GM19240 (cell line): ENCODE data around the gene BDKRB2.
"Not testable (repeated sequence)": the region's sequence is repeated elsewhere in the genome, so short reads cannot be mapped to it uniquely, and the experiment has no call there.

Experiments used
- DNase-seq: peaks from one replicate; pipeline ENCODE4 v3.0.0; 2011; ENCODE audit warnings: low spot score; ENCODE audit not compliant: insufficient read length

BDKRB2 gene

DNA sequence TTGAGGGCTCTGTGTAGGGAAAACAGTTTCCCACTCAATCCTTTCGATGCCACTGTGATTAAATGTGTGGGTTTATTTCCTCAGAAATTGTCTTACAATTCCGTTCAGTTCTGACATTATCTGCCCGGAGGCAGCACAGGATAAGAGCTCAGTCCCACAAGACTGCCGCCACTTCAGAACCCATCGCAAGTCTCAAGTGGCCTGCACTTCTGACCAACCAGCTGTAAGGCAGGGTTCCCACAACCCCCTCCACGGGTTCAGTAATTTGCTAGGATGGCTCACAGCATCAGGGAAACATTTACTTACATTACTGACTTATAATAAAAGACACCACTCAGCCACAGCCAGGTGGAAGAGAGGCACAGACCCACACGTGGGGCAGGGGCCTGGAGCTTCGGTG lies 17.2 kb downstream of the BDKRB2 start:
- no peak for DNase-seq

DNA sequence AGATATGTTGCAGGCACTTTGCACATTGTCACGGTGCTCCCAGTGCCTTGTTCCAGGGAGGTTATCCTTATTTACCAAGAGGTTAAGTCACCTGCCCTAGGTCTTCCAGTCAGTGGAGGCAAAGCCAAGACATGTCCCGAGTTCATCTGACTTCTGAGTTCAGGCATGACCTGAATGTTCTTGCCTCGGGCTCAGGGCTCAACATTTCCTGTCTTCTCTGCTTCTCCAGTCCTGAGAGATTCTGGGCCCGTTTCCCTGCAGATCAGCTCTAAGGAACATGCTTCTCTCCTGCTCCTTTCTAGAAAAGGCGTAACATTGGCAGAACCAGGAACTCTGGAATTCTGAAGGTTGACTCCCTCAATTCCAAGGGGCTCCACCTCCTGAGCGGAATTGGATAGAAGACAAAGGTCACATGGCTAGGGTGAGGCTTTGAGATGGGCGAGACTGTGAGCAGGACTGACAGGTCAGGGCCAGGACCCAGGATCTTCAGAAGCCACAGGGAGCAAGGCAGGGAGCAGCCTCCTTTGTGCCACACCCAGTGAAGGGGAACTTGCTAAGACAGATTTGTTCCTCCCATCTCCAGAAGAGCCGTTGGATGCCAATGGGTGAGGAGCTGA lies 19.9 kb downstream of the BDKRB2 start:
- no peak for DNase-seq

DNA sequence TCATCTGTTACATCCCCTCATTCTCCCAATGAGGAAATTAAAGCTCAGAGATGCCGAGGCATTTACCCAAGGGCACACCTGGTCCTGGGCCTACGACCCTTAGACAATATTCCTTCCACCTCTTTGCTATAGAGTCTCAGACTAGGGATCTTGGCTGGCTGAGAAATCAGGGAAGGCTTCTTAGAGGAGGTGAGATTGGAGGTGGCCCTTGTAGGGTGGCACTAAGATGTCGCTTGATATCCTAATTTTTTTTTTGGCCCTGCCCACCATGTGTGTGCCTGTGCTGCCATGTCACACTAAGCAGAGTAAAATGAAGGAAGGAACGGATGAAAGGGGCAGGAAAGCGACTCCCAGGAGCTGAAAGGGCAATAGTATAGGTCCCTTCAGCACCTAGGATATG lies 20.6 kb downstream of the BDKRB2 start:
- no peak for DNase-seq

DNA sequence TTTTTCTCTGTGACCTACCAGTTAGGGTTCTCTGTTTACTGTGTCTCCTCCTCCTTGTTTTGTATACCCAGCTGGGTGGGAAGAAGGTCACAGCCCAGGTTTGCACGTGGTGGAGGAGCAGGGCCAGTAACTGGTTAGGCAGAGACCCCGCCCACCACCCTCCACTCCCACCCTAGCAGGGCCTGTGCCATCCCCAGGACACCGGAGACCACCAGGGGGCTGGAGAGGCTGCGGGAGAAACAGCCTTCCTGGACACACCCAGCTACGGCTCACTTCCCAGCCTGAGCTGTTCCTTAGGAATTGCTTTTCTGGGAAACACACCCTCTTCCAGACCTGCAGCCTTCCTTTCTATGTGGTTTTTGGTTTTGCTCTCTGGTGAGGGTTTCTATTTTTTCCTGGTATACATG lies 21.1 kb downstream of the BDKRB2 start:
- DNase-seq, result no peak

DNA sequence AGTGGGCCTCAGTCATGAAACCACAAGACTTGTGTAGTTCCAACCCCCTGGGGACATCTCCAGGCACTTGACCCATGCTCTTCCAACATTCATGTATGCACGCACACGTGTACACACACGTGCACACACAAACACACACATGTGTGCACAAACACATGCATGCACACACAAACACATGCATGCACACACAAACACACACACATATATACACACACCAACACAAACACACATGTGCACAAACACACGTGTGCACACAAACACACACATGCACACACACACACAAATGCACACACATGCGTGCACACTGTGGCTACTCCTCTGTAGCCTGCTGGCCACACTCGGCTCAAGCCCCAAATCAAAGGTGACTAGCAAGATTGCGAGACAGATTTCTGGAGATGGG lies 22.8 kb downstream of the BDKRB2 start:
- DNase-seq, result no peak

DNA sequence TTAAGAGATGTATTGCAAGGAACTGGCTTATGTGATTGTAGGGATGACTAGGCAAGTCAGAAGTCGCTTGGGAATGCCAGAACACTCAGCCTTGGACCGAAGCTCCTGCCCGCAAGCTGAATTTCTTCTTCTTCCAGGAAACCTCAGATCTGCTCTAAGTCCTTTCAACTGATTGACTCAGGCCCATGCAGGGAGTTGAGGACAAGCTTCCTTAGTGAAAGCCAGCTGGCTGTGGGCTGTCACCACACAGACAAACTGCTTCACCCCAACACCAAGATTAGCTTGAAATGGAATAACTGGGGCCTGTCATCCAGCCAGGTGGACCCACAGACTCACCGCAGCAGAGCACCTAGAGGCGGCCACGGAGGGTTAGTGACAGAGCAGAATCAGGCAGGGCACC lies 24.7 kb downstream of the BDKRB2 start:
- DNase-seq, result no peak

DNA sequence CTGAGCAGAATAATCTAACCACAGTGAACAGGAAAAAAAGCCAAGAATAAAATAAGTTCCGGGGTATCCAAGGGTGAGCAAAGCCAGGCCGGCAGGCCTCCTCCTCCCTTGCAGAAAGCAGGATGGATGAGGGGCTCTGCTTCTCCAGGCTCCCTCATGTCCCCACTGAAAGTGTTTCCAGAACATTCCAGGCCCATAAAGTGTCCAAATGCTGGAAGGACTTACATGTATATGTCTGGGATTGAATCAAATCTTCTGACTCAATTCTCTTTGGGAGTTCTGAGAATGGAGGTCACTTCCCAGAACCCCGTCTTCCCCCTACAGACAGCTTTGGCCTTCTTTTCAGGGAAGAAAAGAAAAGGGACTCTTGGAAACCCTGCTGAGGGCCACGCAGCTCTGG lies 26.4 kb downstream of the BDKRB2 start:
- no peak for DNase-seq

DNA sequence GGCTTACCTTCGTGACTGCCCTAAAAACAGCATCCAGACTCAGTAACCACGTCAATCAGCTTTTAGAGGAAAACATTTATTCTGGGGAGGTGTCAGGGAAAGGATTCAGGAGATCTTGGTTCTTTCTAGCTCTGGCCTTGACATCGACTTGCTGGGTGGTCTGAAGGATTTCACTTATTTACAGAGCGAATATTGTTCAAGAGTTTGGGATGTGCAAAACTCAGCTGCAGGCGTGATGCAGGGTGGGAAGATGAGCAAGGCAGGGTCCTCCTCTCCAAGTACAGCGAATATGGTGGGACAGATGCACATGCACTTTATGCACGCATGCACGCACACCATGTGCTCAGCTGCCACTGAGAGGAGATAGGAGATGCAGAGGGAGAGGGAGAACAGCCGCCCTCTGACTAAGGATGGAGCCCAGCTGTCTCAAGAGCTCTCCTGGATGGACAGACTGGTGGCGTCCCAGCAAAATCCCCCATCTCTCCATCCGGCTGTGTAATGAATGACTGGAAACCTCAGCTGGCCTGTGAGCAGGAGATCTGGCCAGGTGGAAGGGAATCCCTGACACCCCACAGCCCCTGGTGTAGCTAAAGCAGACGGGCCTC lies 27.0 kb downstream of the BDKRB2 start:
- DNase-seq, result no peak

DNA sequence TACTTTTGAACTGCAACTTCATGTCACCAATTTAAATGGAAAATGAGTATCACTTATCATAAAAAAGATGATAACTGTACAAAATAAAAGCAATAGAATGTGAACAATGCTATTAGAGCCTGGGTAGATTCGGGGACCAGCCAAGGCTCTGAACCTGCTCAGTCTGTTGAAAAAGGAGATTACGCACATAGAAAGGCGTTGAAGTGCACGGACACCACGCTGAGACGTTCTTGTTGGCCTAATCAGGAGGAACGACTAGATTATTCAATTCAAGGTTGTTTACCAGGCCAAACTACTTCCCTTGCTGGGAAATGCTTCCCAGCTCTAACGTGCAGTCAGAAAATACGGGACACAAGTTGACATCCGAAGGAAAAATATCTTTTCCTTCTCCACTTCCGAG lies 27.9 kb downstream of the BDKRB2 start:
- DNase-seq, result no peak

DNA sequence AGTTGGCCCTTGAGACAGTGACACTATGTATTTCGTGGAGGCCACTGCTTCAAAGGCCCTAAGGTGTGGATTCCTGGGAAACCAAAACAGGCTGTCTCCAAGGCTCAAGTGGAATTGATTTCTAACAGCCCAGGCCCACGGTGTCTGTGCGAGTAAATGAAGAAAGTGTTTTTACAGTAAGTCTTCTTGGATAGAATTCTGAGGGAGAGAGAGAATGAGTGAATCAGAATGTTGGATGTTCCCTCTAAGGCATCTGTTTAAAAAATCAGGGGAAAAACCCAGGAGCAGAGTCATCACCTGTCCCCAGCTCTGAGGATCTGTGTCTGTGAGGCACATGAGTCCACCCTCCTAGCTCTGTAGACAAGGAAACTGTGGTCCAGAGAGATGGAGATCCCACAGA lies 29.0 kb downstream of the BDKRB2 start:
- DNase-seq, result no peak

DNA sequence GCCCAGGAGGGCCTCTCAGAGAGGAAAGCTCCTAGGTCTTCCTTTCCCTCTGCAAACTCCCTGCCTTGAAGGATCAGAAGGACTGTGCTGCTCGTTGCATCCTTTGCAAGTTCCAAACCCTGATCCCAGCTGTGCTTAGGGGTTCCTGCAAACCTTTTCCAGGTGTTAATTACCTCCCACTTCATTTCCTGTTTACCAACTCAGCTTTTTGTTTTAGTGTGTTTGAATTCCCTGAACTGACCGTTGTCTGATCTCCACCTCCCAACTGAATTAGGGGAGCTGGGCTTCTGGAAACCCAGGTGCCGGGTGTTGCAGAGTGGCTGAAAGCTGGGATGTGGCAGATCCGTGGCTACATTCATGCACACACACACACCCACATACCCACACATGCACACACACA lies 30.8 kb downstream of the BDKRB2 start:
- no peak for DNase-seq

DNA sequence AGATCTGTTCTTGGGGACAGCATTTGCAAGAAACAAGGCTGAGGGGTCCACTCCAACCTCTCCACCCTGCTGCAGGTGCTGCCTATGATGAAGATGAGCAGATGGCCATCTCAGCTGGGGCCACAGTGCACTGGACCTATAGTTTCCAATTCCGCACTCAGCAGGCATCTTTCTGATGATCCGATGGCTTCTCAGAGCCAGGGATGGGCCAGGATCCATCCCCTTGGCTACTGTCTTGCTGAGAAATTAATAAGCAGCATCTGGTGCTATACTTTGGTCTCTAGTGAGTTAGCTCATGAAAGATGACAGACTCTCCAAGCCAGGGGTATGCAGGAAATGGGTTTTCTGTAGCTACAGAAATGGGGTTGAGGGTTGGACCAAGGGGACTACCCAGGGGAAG lies 33.0 kb downstream of the BDKRB2 start:
- no peak for DNase-seq

DNA sequence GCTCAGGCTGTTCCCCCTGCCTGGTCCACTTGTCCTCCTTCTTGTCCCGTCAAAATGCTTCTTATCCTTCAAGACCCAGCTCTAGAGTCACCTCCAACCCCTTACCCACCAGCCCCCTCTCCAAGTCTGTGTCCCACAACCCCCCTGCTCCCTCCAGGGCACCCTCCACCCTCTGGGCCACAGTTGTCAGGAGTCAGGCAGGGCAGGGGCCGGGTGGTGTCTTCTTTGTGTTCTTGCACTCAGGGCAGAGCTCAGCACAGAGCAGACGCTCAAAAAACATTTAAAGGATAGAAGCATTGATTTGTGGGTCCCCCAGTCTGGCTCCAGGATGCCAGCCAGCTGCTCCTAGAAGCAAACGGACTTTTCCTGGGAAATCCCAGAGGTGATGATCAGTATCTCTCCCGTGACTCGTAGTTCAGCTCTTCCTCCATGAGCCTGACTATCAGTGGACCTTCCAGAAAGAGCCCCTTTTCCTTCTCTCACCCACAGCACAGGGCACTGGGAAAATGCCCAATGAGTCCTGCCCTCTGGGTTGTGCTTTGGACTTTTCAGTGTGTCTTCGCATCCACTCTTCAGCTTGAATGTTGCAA lies 34.1 kb downstream of the BDKRB2 start:
- no peak for DNase-seq

DNA sequence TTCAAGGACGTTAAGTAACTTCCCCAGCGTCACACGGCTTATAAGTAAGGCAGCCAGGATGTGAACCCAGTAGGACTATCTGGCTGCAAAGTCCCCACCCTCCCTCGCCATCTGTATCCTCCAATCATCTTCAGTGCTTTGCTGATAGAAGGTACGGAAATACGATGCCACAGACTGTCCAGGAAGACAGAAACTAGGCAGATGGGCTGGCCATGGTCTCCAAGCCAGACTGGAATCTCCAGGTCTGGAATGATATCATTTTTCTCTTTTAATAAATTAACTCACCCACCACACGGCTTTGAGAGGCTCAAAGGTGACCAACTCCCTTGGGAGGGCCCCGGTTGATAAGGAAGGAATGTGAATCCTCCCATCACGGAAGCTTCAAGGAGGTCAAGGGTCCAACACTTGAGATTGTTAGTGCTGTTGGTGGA lies 35.1 kb downstream of the BDKRB2 start:
- no peak for DNase-seq

DNA sequence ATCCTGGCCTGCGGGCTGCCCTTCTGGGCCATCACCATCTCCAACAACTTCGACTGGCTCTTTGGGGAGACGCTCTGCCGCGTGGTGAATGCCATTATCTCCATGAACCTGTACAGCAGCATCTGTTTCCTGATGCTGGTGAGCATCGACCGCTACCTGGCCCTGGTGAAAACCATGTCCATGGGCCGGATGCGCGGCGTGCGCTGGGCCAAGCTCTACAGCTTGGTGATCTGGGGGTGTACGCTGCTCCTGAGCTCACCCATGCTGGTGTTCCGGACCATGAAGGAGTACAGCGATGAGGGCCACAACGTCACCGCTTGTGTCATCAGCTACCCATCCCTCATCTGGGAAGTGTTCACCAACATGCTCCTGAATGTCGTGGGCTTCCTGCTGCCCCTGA lies 36.0 kb downstream of the BDKRB2 start:
- no peak for DNase-seq

DNA sequence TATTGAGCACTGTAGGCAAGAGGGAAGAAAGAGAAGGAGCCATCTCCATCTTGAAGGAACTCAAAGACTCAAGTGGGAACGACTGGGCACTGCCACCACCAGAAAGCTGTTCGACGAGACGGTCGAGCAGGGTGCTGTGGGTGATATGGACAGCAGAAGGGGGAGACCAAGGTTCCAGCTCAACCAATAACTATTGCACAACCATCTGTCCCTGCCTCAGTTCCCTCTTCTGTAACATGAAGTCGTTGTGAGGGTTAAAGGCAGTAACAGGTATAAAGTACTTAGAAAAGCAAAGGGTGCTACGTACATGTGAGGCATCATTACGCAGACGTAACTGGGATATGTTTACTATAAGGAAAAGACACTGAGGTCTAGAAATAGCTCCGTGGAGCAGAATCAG lies 37.5 kb downstream of the BDKRB2 start:
- DNase-seq, result no peak

DNA sequence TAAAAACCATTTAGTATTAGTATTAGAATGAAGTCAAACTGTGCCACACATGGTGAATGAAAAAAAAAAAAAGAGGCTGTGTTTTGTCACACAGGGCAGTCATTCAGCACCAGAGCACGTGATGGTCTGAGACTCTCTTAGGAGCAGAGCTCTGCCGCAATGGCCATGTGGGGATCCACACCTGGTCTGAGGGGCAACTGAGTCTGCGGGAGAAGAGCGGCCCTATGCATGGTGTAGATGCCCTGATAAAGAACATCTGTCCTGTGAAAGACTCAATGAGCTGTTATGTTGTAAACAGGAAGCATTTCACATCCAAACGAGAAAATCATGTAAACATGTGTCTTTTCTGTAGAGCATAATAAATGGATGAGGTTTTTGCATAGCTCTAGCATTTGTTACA lies 39.1 kb downstream of the BDKRB2 start:
- no peak for DNase-seq

DNA sequence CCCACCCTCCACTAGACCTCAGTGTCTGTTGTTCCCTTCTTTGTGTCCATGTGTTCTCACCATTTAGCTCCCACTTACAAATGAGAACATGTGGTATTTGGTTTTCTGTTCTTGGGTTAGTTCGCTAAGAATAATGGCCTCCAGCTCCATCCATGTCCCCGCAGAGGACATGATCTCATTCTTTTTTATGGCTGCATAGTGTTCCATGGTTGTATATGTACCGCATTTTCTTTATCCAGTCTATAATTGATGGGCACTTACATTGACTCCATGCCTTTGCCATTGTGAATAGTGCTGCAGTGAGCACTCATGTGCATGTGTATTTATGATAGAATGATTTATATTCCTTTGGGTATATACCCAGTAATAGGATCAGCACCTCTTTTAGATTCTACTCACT lies 40.4 kb downstream of the BDKRB2 start:
- not testable (repeated sequence) for DNase-seq

DNA sequence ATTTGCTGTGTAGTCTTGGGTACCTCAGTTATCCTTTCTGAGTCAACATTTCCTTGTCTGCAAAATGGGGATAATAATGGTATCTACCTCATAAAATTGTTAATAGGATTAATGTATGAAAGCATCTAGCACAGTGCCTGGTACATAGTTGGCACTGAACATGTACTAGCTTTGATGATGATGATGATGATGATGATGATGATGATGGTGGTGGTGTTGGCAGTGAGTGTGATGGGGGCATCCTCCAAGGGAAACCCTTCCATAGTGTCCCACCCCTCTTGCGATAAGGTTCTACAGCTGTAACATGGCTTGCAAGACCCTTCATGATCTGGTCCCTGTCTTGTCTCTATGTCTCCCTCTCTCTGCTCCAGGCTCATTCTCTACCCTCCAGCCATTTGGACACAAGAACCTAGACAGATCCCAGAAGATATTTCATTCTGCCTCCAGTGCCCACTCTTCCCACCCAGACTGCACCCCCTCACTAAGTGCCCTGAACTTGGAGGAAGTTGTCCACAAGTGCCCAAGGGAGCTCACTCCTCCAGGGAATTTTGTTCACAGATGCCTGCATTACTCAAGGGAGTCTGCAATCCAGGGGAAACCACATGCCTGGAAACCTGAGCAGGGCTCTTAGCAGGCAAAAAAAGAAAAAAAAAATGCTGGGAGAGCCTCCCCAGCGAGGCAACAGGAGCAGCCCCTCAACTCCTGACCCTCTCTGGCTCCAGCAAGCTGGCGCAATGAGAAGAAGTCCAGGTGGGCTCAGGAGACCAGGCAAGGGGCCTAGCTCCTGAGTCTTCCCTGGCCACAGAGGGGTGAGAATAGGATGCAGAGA lies 41.3 kb downstream of the BDKRB2 start:
- no peak for DNase-seq

DNA sequence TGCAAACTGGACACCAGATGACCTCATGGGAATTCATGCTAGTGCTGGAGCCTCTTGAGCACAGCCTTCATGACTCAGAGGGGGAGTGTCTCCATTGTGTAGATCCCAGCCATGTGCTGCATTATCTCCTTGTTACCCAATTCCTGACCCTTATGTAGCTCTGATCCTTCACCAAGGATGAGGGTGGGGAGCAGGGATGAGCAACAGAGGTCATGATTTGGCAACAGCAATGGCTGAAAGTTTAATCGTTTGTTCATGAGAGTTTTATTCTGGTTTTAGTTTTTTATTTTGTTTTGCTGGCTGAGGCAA lies 41.9 kb downstream of the BDKRB2 start:
- DNase-seq, result no peak

DNA sequence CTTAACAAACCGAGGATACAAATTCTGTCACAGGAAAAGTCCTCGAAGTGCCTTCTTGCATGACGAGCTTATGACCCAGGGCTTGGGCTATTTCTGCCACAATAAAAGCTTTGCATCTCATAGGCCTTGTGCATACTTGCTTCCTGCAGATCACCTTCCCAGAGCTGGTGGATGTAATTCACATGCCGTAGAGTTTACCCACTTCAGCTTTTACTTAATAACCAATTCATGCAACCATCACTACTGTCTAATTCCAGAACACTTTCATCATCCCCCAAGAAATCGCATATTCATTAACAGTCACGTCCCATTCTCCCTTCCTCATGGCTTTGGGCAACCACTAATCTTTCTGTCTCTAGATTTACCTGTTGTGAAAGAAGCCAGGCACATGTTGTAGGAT lies 42.4 kb downstream of the BDKRB2 start:
- no peak for DNase-seq

DNA sequence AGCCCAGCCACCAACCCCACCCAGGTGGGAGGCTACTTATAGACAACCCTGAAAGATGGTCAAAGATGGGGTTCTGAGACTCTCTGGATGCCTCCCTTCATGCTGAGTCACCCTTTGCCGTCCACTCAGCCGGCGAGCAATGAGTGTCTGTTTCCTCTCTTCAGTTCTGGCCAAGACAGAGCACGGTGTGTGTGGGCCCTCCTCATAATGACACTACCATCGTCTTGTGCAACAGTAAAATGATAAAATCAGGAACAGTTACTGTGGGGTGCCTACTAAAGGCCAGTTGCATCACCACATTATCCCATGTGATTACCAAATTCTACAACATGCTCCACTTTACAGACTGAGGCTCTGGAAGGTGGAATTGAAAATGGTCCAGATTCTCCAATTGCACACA lies 44.4 kb downstream of the BDKRB2 start:
- no peak for DNase-seq

DNA sequence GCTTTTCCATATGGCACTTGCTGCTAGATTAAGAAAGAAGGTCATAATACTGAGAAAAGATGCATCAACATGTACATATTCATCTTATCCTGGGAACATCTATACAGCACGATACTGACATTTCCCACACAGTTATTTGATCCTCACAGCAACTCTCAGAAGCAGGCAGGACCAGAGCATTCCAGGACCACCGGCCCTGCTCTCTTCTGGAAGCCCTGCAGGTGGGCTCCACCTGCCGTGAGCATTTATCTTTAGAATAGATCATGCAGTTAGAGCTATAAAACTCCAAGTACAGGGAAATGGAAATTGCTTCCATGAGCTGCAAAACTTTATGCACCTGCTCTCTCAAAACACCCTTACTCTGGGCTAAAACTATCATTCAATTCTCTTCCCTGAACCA lies 45.8 kb downstream of the BDKRB2 start:
- DNase-seq, result no peak
